Measurements from ENCODE around the gene CCK.

DNA sequence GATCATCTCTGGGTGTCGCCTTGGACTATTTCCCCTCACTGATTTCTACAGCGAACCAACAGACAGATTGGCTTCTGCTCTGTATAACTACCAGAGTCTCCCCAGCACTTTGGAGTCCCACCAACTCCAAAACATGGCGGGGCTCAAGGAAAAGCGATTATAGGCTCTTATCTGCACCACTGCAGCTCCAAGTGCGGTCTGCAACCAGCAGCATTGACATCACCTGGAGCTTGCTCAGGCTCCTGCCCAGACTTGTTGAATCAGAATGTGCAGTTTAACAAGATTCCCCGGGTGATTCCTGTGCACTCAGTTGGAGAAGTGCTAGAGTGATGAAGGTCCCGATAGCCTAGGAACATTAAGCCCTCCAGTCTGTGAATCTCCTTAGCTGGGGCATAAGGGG is 9.0 kb downstream of the CCK start:
- TF ChIP-seq POLR2A (IDR thresholded peaks at IDR 0.05) = no peak
- TF ChIP-seq, protein P1, sequence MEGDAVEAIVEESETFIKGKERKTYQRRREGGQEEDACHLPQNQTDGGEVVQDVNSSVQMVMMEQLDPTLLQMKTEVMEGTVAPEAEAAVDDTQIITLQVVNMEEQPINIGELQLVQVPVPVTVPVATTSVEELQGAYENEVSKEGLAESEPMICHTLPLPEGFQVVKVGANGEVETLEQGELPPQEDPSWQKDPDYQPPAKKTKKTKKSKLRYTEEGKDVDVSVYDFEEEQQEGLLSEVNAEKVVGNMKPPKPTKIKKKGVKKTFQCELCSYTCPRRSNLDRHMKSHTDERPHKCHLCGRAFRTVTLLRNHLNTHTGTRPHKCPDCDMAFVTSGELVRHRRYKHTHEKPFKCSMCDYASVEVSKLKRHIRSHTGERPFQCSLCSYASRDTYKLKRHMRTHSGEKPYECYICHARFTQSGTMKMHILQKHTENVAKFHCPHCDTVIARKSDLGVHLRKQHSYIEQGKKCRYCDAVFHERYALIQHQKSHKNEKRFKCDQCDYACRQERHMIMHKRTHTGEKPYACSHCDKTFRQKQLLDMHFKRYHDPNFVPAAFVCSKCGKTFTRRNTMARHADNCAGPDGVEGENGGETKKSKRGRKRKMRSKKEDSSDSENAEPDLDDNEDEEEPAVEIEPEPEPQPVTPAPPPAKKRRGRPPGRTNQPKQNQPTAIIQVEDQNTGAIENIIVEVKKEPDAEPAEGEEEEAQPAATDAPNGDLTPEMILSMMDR (IDR thresholded peaks at IDR 0.05 in 4 of 5, conservative IDR thresholded peaks at IDR 0.05 in 1 of 5) = no peak

Measured in gastrocnemius medialis (tissue), 4 donors.